Thymus (tissue), 11 donors: ENCODE results near the gene REXO4. TPM values are rescaled to one million over a fixed set of nuclear protein-coding genes. Genes with fewer than 3 reads are reported as not detected.

Experiments
- DNase-seq, 9 donors: peaks; one replicate each; pipeline ENCODE4 v3.0.0-alpha.2; 2013; ENCODE audit warnings: low spot score in 9 of 9, low read depth in 6 of 9, missing footprints in 1 of 9
- H3K27ac ChIP-seq, 2 donors: one replicate each; pipeline ENCODE4 v1.5.1; 2013; ENCODE audit warnings: control low read depth in 1 of 2, low read depth in 1 of 2, low read length in 1 of 2, mild to moderate bottlenecking in 1 of 2, moderate library complexity in 1 of 2
- H3K27me3 ChIP-seq, 2 donors: one replicate each; pipeline ENCODE4 v1.5.1; 2013; ENCODE audit warnings: low read length in 1 of 2; ENCODE audit not compliant: control insufficient read depth in 2 of 2, insufficient read depth in 1 of 2
- H3K36me3 ChIP-seq, 2 donors: one replicate each; pipeline ENCODE4 v1.5.1; 2013; ENCODE audit warnings: low read length in 1 of 2, mild to moderate bottlenecking in 1 of 2, moderate library complexity in 1 of 2; ENCODE audit not compliant: control insufficient read depth in 2 of 2, insufficient read depth in 2 of 2
- H3K4me1 ChIP-seq, 2 donors: one replicate each; pipeline ENCODE4 v1.5.1; 2013; ENCODE audit warnings: low read length in 2 of 2; ENCODE audit not compliant: control insufficient read depth in 2 of 2, insufficient read depth in 2 of 2
- H3K4me3 ChIP-seq, 2 donors: one replicate each; pipeline ENCODE4 v1.5.1; 2013; ENCODE audit warnings: low read length in 2 of 2, control low read depth in 1 of 2, mild to moderate bottlenecking in 1 of 2
- H3K9me3 ChIP-seq, 2 donors: one replicate each; pipeline ENCODE4 v1.5.1; 2013; ENCODE audit warnings: low read length in 1 of 2, mild to moderate bottlenecking in 1 of 2; ENCODE audit not compliant: control insufficient read depth in 2 of 2, insufficient read depth in 1 of 2
- WGBS: extraction: QIAGEN DNeasy Blood & Tissue Kit; methylation state at CpG from one replicate; pipeline ENCODE4 v1.1.7; 2013; 5-methylcytosine and 5-hydroxymethylcytosine counted together
- polyA plus RNA-seq: library from polyadenylated mRNA; stranded (reverse); fragments of 200-250 nt; gene quantifications from one replicate; pipeline ENCODE4 v1.2.3, GENCODE V29; 2013
- total RNA-seq: library from RNA; stranded (reverse); fragments of 120-200 nt; gene quantifications from one replicate; pipeline ENCODE4 v1.2.4, GENCODE V29; 2013
- donor health status: healthy.

REXO4 gene
- total and polyA plus RNA-seq, 2 donors, result 17.5 to 20.4 TPM

DNA sequence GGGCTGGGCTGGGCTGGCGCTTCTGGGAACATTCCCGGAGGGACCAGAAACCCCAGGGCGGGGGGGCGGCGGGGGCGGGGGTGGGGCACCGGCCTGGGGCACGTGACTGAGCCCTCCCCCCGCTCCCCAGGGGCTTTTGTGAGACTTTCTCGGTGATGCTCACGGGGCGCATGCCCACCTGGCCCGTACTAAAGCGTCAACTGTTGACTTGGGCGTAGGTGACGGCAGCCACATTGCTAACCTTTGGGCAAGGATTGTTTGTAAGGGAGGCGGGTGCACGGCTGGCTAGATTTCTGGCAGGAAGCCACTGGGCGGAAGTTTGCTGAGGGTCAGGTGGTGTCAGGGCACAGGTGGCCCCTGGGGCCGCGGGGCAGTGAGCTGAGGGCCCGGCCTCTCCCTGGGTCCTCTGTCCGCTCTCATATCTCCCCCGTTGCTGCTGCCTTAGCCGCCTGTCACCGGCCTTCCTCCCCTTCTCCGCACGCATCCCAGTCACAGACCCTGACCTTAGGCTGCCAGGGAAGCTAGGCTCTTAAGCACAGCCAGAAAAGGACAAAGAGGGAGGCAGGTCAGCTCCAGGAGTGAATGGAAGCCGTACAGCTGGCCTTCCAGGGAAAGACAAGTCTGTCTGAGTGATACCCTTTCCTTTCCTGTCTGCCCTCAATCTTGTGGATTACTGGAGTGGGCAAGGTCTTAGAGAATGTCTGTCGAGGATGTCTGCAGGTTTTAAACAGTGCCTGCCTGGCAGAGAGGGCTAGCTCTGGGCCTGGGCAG lies 42.8 kb upstream of the REXO4 start:
- Histone ChIP-seq H3K27me3 (peaks cover 0 to 9% of the 10 kb centered on the region in 2 donors), H3K36me3 (no peaks in the 10 kb centered on the region), H3K9me3 (no peaks in the 10 kb centered on the region), H3K27ac (peak overlapping the region; percentile 43 to 90), H3K4me1 (peaks cover 6 to 27% of the 10 kb centered on the region in 2 donors), H3K4me3 (peak overlapping the region; percentile 63 to 76)
- DNase-seq, result peak in 4 of 9 donors; percentile 32 to 74 (median 46)
- WGBS, result 32% methylated on average over 30 of the region's 30 CpGs

DNA sequence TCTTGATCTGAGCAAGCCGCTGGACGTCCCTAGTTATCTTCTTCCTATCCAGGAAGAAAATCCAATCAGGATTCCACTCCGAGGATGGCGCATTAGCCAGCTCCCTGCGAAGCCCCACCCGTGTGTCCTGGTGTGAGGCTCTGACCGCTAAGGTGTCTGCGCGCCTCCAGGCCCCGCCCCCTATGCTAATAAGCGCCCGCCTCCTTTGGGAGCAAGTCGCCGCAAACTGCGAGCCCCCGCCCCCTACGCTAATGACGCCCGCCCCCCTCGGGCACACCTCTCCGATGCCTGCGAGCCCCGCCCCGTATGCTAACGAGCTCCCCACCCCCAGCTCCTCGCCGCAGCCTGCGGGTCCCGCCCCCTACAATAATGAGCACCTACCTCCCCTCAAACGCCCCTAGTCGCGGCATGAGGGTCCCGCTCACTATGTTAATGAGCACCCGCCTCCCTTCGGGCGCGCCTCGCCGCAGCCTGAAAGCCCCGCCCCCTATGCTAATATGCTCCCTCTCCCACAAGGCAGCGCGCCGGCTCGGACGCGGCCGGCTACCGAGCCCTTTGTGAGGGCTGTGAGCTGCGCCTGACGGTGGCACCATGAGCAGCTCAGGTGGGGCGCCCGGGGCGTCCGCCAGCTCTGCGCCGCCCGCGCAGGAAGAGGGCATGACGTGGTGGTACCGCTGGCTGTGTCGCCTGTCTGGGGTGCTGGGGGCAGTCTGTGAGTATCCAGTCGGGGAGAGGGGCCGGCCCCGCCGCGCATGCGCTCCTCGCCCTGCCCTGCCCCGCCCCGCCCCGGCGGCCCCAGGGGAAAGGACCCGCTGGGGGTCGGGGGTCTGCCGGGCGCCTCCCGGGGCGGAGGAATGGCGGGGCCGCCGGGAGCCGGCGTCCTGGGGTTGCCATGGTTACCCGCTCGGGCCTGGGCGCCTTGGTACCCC lies 41.9 kb upstream of the REXO4 start, which contains the start of gene CACFD1:
Gene CACFD1 (plus strand): TSS at position 503 of the 929 bp plus-strand sequence. CDS start 89 bp downstream, at position 592.
- Histone ChIP-seq H3K27ac (peak within 1 kb of the TSS; percentile 80 to 90), H3K27me3 (peaks cover 0 to 9% of the 10 kb centered on the region in 2 donors), H3K4me3 (peak within 1 kb of the TSS; percentile 63 to 76), H3K36me3 (no peaks in the 10 kb centered on the region), H3K9me3 (no peaks in the 10 kb centered on the region), H3K4me1 (peaks cover 6 to 27% of the 10 kb centered on the region in 2 donors)
- peak; percentile 73 to 96 (median 87) for DNase-seq
- WGBS, result under 1% methylated on average over 86 of the region's 86 CpGs

DNA sequence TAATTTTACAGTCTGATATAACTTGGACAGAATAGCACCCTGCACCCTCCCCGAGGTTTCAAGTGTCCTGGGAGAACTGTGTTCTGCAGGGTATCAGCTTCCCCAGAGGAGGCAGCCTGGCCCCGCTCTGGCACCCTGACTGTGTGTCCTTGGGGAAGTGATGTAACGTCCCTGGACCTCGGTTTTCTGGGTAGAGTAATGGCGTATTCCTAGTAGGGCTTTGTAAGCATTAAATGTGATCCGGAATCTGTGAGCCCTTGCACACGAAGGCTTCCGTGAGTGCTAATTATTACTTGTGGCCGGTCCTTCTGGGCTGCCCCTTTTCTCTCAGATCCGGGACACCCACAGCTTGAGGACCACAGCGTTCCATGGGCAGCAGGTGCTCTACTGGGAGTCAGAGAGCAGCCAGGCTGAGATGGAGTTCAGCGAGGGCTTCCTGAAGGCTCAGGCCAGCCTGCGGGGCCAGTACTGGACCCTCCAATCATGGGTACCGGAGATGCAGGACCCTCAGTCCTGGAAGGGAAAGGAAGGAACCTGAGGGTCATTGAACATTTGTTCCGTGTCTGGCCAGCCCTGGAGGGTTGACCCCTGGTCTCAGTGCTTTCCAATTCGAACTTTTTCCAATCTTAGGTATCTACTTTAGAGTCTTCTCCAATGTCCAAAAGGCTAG lies 41.0 kb upstream of the REXO4 start:
- H3K4me3 ChIP-seq, result peak overlapping the region in 1 of 2 donors; percentile 76
- WGBS, result 81% methylated on average over 16 of the region's 16 CpGs
- H3K27me3 ChIP-seq, result peaks cover 0 to 9% of the 10 kb centered on the region in 2 donors
- peaks cover 6 to 33% of the 10 kb centered on the region in 2 donors for H3K4me1 ChIP-seq
- no peak for DNase-seq
- no peaks in the 10 kb centered on the region for H3K9me3 ChIP-seq
- no peaks in the 10 kb centered on the region for H3K36me3 ChIP-seq
- H3K27ac ChIP-seq, result no peak overlapping the region

DNA sequence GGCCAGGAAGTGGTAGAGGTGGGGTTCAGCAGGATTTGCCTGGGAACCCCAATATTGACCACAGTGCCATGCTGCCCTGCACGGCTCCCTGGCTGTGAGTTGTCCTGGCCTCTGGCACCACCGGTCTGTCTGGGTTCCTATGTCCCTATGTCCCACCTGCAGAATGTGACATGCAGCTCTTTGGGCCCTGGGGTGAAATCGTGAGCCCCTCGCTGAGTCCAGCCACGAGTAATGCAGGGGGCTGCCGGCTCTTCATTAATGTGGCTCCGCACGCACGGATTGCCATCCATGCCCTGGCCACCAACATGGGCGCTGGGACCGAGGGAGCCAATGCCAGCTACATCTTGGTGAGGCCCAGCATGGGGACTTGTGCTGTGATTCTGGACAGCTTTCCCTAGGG lies 39.9 kb upstream of the REXO4 start:
- Histone ChIP-seq H3K4me3 (no peak overlapping the region), H3K9me3 (no peaks in the 10 kb centered on the region), H3K27ac (no peak overlapping the region), H3K27me3 (peaks cover 0 to 9% of the 10 kb centered on the region in 2 donors), H3K4me1 (peaks cover 6 to 32% of the 10 kb centered on the region in 2 donors), H3K36me3 (no peaks in the 10 kb centered on the region)
- 98% methylated on average over 11 of the region's 11 CpGs for WGBS
- no peak for DNase-seq

DNA sequence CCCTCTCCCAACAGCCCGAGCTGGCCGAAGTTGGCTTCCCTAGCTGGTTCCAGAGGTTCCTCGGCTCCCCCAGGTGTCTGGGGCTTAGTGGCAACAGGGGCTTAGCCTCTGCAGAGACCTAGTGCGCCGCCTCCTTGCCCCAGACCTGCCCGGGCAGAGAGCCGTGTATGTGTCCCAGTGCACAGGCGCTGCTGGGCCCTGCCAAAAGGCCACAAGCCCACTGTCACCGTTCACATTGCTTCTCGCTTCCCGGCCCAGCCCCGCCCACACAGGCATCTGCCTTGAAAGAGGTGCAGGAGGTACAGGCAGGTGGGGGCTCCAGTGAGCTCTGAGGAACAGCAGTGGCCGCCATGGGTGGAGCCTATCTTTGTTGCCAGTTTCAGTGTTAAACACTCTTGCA lies 39.4 kb upstream of the REXO4 start:
- DNase-seq, result no peak
- peaks cover 0 to 7% of the 10 kb centered on the region in 2 donors for H3K27me3 ChIP-seq
- no peak overlapping the region for H3K4me3 ChIP-seq
- no peaks in the 10 kb centered on the region for H3K9me3 ChIP-seq
- H3K27ac ChIP-seq, result no peak overlapping the region
- H3K36me3 ChIP-seq, result no peaks in the 10 kb centered on the region
- H3K4me1 ChIP-seq, result peaks cover 6 to 26% of the 10 kb centered on the region in 2 donors
- WGBS, result 94% methylated on average over 13 of the region's 13 CpGs

DNA sequence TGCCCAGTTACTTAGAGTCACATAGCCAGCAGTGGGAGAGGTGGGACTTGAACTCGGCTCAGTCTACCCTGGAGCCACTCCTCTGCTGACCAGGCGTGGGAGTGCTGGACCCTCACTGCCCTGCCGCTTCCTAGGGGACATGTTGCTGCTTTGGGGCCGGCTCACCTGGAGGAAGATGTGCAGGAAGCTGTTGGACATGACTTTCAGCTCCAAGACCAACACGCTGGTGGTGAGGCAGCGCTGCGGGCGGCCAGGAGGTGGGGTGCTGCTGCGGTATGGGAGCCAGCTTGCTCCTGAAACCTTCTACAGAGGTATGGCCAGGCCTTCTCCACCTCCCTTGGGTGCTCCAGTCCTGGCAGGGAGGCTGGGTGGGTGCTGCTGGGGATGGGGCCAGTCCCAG lies 38.6 kb upstream of the REXO4 start:
- H3K36me3 ChIP-seq, result no peaks in the 10 kb centered on the region
- DNase-seq, result no peak
- WGBS, result 97% methylated on average over 9 of the region's 9 CpGs

DNA sequence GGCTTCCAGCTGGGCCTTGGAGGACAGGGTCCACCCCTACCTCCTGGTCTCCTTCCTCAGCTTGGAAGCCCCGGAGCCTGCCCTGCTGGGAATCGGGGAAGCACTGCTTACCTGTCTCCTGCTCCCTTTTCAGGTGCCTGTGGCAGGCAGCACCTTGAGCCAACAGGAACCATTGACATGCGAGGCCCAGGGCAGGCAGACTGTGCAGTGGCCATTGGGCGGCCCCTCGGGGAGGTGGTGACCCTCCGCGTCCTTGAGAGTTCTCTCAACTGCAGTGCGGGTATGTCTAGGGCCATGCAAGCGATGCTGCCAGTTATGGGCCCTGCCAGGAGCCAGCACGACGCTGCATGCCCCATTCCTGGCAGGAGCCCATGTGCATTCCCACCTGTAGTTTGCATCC lies 38.1 kb upstream of the REXO4 start:
- Histone ChIP-seq H3K27me3 (peaks cover 0 to 7% of the 10 kb centered on the region in 2 donors), H3K4me1 (peaks cover 6 to 20% of the 10 kb centered on the region in 2 donors), H3K36me3 (no peaks in the 10 kb centered on the region), H3K9me3 (no peaks in the 10 kb centered on the region), H3K27ac (no peak overlapping the region), H3K4me3 (no peak overlapping the region)
- 98% methylated on average over 11 of the region's 11 CpGs for WGBS
- no peak for DNase-seq

More for the DNA sequence above, 38.6 kb upstream of the REXO4 start:
- H3K27ac ChIP-seq, result no peak overlapping the region
- peaks cover 0 to 7% of the 10 kb centered on the region in 2 donors for H3K27me3 ChIP-seq
- no peaks in the 10 kb centered on the region for H3K9me3 ChIP-seq
- H3K4me1 ChIP-seq, result peaks cover 6 to 22% of the 10 kb centered on the region in 2 donors
- H3K4me3 ChIP-seq, result no peak overlapping the region

DNA sequence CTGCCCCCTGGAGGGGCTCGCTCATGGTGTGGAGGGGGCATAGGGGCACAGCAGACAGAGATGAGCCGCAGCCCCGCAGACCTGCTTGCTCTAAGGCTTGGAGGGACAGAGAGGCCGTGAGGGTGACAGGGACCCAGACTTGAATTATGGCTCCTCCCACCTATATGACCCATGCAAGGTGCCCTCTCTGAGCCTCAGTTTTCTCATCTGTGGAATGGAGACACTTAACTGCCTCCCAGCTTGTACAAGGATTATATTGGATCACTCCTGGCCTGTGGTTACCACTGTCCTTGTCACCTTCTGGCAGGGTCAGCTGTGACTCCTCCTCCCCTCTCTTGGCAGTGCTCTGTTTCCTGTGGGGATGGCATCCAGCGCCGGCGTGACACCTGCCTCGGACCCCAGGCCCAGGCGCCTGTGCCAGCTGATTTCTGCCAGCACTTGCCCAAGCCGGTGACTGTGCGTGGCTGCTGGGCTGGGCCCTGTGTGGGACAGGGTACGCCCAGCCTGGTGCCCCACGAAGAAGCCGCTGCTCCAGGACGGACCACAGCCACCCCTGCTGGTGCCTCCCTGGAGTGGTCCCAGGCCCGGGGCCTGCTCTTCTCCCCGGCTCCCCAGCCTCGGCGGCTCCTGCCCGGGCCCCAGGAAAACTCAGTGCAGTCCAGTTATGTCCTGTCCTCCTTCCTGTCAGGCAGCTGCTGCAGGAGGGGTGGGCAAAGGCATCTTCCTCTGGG lies 37.3 kb upstream of the REXO4 start:
- H3K4me3 ChIP-seq, result no peak overlapping the region
- H3K9me3 ChIP-seq, result no peaks in the 10 kb centered on the region
- H3K36me3 ChIP-seq, result no peaks in the 10 kb centered on the region
- DNase-seq, result no peak
- peaks cover 6 to 13% of the 10 kb centered on the region in 2 donors for H3K4me1 ChIP-seq
- WGBS, result 97% methylated on average over 20 of the region's 20 CpGs
- no peak overlapping the region for H3K27ac ChIP-seq
- peaks cover 0 to 4% of the 10 kb centered on the region in 2 donors for H3K27me3 ChIP-seq
